ENCODE results near the gene WNT9B. TPM values are rescaled to one million over a fixed set of nuclear protein-coding genes. Genes with fewer than 3 reads are reported as not detected.
A peak's percentile ranks its signal among the peaks of the same experiment; 100 is the strongest.

WNT9B gene
- total and polyA plus RNA-seq, 11 donors = 0.19 to 1.4 (median 0.53) TPM

DNA sequence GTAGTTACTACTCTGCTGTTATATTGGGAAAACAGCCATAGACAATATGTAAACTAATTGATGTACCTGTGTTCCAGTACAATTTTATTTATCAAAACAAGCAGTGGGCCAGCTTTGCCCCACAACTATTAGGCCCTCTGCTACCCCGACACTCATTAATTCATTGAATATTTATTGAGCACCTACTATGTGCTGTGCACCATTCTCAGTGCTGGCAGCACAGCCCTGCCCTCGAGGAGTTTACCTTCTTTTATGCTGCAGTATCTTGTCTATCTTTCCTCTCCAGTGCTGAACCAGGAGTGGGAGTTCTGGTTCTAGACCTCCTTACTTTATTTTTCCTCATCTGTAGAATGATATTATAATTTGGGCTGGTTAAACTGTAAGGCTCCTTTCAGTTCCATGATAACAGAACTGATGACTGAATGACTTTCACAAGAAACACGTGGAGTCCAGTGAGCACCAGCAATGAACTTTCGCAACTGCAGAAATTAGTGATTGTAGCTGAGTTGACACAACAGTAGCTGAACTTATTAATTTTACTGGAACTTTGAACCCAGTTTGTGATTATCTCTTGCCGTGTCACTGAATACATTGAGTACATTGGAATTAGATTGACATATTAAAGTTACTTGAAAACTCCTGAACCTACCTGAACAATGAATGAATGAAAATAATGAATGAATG, 73.9 kb downstream of the WNT9B start:
- no peak for ATAC-seq
- peak overlapping the region in 1 of 12 donors; percentile 28 for H3K27ac ChIP-seq
- WGBS, 4 donors = 72 to 83% (median 77%) methylated on average over 5 of the region's 5 CpGs

DNA sequence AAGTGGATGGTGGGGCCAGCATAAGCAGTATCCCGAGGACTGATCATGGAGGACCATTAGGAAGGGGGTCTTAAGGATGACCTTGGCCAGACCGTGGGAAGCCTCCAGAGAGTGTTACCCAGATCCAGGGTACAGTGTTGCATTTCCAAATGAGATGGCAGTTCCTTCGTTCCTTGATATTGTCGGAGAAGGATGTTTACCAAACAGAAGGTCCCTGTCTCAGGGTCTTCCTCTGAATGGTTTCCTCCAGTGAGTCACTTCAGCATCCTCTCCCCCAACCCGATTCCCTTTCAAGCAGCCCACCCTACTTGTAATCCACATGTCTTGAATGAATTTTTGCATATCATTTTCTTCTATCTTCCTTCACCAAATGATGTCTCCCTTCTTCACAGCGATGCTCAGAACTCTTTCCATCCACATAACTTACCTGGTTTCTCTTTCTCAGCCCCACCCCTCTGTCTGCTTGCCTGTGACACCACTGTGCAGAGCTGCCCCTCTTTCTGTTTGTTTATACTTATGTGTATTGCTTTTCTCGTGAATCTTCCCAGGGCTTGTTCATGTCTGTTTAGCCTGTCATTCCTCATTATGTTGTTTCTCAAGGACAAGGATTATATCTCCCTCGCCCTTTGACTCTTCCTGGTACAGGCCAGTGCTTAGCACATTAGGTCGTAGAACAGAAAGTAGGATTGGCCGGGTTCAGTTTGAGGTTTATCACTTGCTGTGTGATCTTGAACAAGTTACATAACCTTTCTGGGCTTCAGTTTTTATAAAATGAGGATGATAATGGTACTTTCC, 77.3 kb downstream of the WNT9B start:
- TF ChIP-seq, protein P1, sequence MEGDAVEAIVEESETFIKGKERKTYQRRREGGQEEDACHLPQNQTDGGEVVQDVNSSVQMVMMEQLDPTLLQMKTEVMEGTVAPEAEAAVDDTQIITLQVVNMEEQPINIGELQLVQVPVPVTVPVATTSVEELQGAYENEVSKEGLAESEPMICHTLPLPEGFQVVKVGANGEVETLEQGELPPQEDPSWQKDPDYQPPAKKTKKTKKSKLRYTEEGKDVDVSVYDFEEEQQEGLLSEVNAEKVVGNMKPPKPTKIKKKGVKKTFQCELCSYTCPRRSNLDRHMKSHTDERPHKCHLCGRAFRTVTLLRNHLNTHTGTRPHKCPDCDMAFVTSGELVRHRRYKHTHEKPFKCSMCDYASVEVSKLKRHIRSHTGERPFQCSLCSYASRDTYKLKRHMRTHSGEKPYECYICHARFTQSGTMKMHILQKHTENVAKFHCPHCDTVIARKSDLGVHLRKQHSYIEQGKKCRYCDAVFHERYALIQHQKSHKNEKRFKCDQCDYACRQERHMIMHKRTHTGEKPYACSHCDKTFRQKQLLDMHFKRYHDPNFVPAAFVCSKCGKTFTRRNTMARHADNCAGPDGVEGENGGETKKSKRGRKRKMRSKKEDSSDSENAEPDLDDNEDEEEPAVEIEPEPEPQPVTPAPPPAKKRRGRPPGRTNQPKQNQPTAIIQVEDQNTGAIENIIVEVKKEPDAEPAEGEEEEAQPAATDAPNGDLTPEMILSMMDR (IDR thresholded peaks at IDR 0.05) = no peak
- no peak for TF ChIP-seq POLR2A (IDR thresholded peaks at IDR 0.05)
- 70 to 78% (median 75%) methylated on average over 10 of the region's 10 CpGs for WGBS, 4 donors
- no peaks in the 10 kb centered on the region for H3K27me3 ChIP-seq
- H3K4me3 ChIP-seq = no peak overlapping the region
- ATAC-seq (peak in 2 of 4 donors; percentile 12 to 39), DNase-seq (no peak)
- no peaks in the 10 kb centered on the region for H3K9me3 ChIP-seq
- H3K27ac ChIP-seq = peak overlapping the region in 1 of 12 donors; percentile 9
- H3K36me3 ChIP-seq = peaks cover 4 to 50% (median 44%) of the 10 kb centered on the region in 9 donors
- H3K4me1 ChIP-seq = peaks cover 0 to 51% (median 29%) of the 10 kb centered on the region in 12 donors
- intact Hi-C loops (cut with DNase I) = no loop called here

More for the DNA sequence above, 73.9 kb downstream of the WNT9B start:
- Histone ChIP-seq H3K36me3 (peaks cover 0 to 16% (median 10%) of the 10 kb centered on the region in 9 donors), H3K27me3 (no peaks in the 10 kb centered on the region), H3K4me1 (peaks cover 0 to 55% (median 29%) of the 10 kb centered on the region in 12 donors), H3K4me3 (no peak overlapping the region), H3K9me3 (no peaks in the 10 kb centered on the region)
- intact Hi-C loops (cut with DNase I) = no loop called here
- DNase-seq = no peak
- TF ChIP-seq, protein P1 (IDR thresholded peaks at IDR 0.05) = no peak
- no peak for TF ChIP-seq POLR2A (IDR thresholded peaks at IDR 0.05)

DNA sequence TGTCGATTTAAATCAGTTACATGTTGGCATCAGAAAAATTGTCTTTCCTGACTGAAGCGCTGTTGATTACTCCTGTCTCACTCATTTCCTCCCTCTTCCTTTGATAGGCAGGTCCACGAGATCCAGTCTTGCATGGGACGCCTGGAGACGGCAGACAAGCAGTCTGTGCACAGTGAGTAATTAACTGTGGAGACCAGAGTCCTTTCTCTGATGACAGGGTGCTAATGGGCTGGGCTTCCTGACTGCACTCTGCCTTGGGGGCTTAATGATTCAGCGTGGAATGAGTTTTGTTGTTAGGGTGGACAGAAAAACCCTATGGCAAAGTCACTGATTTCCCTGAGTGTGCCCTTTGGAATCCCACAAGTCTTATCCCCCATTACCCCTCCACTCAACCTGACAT, 78.0 kb downstream of the WNT9B start:
- Histone ChIP-seq H3K27ac (peak overlapping the region in 1 of 12 donors; percentile 9), H3K4me1 (peaks cover 0 to 44% (median 24%) of the 10 kb centered on the region in 12 donors), H3K4me3 (no peak overlapping the region), H3K9me3 (no peaks in the 10 kb centered on the region), H3K36me3 (peaks cover 4 to 57% (median 51%) of the 10 kb centered on the region in 9 donors), H3K27me3 (no peaks in the 10 kb centered on the region)
- intact Hi-C loops (cut with DNase I) = no loop called here
- TF ChIP-seq, protein P1 (IDR thresholded peaks at IDR 0.05) = no peak
- TF ChIP-seq POLR2A (IDR thresholded peaks at IDR 0.05) = no peak
- WGBS, 4 donors = 51 to 59% (median 55%) methylated on average over 6 of the region's 6 CpGs
- DNase-seq (no peak), ATAC-seq (peak in 3 of 4 donors; percentile 52 to 73 (median 58))

DNA sequence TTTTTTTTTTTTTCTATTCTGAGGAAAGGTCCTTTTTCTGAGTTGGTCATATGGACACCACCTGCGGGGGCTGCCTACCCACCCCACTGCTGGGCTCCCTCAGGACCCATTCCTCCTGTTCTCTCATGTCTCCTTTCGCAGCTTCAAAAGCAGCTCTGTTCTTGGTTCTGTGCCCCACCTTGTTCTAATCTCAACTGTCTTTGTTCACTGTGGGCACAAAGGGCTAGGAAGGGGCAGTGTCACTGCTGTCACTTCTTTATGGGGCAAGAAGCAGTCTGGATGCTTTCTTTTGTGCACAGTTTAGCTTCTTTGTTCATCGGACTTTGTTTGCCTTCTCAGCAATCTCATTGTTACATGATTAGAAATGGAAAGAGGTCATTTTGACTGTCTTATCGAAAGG, 78.7 kb downstream of the WNT9B start:
- ATAC-seq (no peak), DNase-seq (no peak)
- H3K36me3 ChIP-seq = peaks cover 4 to 64% (median 57%) of the 10 kb centered on the region in 9 donors
- no peaks in the 10 kb centered on the region for H3K9me3 ChIP-seq
- no peaks in the 10 kb centered on the region for H3K27me3 ChIP-seq
- H3K4me1 ChIP-seq = peaks cover 0 to 38% (median 17%) of the 10 kb centered on the region in 12 donors
- H3K27ac ChIP-seq = no peak overlapping the region
- intact Hi-C loops (cut with DNase I) = no loop called here
- H3K4me3 ChIP-seq = no peak overlapping the region
- TF ChIP-seq POLR2A (IDR thresholded peaks at IDR 0.05) = no peak
- TF ChIP-seq, protein P1 (IDR thresholded peaks at IDR 0.05) = no peak
- 88 to 93% (median 91%) methylated on average over 4 of the region's 4 CpGs for WGBS, 4 donors
